Cerebellar nuclear complex (tissue), 1 donor: Measurements from ENCODE around the gene AGPAT3.

Experiments used
- DNase-seq, 2 experiments: peaks; one replicate each; lab custom pipeline; 2025; lab: John Stamatoyannopoulos, UW

AGPAT3 gene

DNA sequence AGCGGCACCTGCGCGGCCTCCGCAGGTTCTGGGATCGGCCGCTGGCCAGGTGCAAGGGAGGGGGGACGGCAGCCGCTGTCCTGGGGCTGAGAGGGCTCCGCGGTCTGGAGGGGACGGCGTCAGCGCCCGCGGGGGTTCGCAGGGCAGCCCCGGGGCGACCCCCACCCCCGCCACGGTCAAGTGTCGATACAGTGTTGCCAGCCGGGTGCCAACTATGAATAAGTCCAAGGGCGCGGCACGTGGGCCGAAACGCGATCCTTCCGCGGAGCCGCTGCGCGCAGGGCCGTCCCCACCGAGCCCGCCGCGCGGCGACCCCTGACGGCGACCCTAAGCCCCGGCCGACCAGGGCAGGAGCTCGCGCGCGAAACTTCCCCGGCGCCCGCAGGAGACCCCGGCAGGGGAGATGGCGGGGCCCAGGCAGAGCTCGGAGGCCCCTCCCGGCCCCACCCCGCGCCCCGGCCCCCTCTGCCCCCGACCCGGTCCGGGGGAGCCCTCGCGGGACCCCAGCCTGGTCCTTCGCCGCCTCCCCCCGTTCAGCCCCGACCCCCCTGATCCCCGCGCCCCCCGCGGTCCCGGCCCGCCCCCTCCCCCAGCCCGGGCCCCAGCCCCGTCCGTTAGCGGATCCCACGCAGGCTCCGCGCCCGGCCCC lies 586 bp upstream of the AGPAT3 start:
- no peak for DNase-seq

- DNase-seq = no peak
Measured at GRCh38 chr21:43865540-43866259, 677 bp downstream of the AGPAT3 start.

DNA sequence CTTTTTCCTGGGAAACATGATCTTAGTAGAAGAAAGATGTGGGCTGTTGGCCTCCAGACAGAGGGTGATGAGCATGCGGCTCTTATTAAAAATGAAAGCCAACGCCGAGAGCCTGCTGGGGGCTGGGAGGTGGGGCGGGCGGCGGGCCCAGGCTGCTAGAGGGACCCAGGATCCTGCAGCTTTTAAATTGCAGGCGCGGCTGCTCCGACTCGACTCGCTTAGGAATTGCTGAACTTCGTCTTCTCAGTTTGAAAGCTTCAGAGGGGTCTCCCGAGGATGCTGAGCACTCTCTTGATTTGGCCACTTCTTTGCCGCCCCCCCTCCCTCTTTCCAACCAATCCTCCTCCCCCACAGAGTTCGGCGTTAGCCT lies 1.2 kb downstream of the AGPAT3 start:
- no peak for DNase-seq

DNA sequence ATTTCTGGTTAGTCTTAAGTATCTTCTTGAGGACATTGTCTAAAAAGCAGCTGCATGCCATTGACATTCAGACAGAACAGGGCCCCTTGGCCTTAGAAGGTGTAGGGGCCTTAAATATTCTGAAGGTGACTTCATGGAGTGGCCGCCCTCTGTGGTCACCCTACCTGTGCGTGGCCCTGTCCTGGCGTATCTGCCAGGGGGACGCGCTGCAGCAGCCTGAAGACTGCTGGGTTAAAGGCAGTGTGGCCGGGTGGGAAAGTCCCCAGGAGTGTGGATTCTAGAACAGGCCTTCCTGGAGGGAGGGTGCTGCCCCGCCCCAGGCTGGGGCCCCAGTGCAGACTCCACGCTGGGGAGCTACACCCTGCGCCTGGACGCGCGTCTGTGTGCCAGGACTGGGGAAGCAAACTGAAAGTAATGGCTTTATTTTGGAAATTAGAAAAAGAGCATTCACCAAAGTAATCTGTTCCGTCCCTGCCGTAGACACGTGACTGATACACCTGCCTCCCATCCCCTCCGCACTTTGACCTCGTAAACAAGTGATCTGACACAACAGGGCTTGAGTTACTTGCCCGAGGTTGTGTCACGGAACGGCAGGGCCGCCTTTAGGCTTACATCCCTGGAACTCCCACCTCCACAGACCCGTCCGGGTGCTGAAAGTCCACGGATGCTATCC lies 1.8 kb downstream of the AGPAT3 start:
- DNase-seq = no peak

GRCh38 chr21:43867332-43867703 lies 2.3 kb downstream of the AGPAT3 start:
- no peak for DNase-seq

DNA sequence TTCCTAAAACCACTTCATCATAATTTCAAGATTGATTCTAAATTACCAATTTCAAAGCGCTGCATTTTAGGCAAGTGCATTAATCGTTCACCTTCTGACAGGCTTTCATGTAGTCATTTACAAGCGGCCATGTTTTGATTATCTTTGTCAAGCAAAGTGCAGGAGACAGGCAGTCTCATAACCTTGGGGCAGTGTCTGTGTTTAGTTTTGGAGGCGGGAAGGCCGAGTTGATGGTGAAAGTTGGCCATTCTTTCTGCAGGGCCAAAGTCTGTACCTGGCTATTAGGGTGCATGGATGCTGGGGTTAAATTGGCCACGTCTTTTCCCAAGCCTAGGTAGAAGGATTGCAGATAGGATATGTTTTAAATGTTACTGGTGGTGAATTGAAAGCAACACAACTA lies 2.9 kb downstream of the AGPAT3 start:
- no peak for DNase-seq

GRCh38 chr21:43868461-43868860 lies 3.4 kb downstream of the AGPAT3 start:
- DNase-seq = no peak

DNA sequence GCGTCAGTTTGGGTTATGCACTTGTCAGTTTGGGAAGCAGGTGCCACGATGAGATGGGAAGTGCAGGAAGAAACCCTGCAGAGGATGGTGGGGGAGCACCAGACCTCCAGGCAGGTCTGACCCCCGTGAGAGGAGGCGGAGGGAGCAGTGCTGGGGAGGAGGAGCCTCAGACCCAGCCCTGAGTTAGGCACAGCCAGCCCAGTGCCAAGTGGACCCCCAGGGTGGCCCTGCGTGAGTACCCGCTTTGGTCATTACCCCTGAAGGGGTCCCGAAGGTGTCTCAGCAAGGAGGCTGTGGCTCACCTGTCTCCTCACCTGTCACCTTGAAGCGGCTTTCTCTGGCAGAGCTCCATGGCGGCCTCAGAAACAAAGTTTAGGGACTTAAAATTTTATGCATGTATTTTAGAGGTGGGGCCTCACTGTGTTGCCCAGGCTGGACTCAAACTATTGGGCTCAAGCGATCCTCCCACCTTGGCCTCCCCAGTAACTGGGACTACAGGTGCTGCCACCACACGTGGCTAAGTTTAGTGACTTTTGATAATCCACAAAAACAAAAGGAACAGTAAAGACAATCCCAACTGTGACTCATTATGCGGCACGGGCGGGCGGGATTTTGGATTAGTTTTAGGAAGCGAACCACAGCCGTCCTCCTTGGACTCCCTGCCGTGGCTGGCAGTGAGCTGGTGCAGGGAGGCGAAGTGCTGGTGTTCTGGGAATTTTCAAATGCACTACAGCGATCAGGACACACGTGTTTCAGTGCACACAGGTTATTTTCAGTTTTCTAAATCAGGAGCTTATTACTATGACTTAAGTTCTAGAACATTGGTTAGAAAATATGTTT lies 4.7 kb downstream of the AGPAT3 start:
- no peak for DNase-seq

GRCh38 chr21:43871487-43871886 lies 6.5 kb downstream of the AGPAT3 start:
- DNase-seq = no peak

GRCh38 chr21:43872531-43873197 lies 7.6 kb downstream of the AGPAT3 start:
- DNase-seq = no peak

DNA sequence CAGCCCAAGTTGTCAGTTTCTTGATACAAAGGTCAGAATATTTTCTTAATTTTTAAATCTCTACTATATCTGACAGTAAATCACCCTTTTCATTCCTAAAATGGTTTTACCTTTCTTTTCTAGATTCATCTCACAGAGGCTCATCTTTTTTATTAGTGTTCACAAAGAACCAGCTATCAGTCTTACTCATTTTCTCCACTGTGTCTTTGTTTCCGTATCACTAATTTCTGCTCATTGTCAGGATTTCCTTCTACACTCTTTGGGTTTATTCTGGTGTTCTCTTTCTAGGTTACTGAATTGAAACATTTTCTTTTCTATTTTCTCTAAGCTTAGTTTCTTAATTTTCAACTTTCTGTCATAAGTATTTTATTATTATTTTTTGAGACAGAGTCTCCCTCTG lies 8.7 kb downstream of the AGPAT3 start:
- no peak for DNase-seq

GRCh38 chr21:43874085-43874805 lies 9.2 kb downstream of the AGPAT3 start:
- DNase-seq = no peak

DNA sequence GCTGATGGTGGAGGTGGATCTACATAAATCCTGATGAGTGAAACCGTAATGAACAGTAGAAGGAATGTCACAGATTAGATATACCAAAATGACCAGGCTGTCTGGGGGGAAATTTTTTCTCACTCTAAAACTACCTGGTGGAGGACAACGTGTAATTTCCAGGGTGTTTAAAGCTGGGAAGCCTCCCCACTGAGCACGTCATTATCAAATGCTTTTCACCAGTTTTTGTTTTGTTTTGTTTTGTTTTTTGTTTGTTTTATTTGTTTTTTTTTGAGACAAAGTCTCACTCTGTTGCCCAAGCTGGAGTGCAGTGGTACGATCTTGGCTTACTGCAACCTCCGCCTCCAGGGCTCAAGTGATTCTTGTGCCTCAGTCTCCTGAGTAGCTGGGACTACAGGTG lies 11.6 kb downstream of the AGPAT3 start:
- DNase-seq = no peak

- no peak for DNase-seq
Measured at GRCh38 chr21:43877936-43878575, 13.0 kb downstream of the AGPAT3 start.

- DNase-seq = no peak
Measured at GRCh38 chr21:43879348-43880110, 14.5 kb downstream of the AGPAT3 start.

- DNase-seq = no peak
Measured at GRCh38 chr21:43880111-43880985, 15.3 kb downstream of the AGPAT3 start.

- DNase-seq = no peak
Measured at GRCh38 chr21:43881283-43881682, 16.3 kb downstream of the AGPAT3 start.

- DNase-seq = no peak
Measured at GRCh38 chr21:43881935-43882334, 16.9 kb downstream of the AGPAT3 start.

DNA sequence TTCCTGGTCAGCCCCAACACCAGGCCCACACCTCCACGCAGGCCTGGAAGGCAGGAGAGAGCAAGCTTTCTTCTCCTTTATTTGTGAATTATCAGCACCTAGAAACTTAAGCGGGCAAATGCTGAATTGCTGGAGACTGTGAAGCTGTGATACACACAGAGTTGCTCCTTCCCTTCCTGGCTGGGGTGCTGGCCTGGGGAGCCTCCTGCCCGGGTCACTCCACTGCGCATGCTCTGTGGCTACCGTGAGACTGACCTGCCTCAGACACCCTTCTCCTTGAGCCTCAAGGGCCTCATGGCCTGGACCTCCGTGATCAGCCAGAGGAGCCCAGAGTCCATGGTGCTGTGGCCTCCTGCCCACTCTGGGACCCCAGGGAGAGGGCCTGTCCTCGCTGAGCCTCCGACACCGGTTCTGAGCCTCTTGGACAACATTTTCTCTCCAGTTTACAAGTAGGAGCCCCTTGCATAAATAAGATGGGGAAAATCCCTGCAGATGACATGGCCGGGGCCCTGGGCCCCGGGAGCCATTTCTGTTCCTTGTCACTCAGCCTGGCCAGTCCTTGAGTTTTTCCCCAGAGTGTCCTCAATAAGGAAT lies 18.0 kb downstream of the AGPAT3 start:
- DNase-seq = no peak
